ENCODE results near the gene MAPK7. TPM values are rescaled to one million over a fixed set of nuclear protein-coding genes. Genes with fewer than 3 reads are reported as not detected.
A peak's percentile ranks its signal among the peaks of the same experiment; 100 is the strongest.

The MAPK7 gene
- total RNA-seq, 2 experiments from 2014 or later = 25.1 to 27.1 TPM

- ATAC-seq (no peak), DNase-seq (no peak)
- Mint-ChIP-seq H3K36me3 (ENCODE audit: low read depth) (peaks cover 15% of the 10 kb centered on the region), H3K4me1 (ENCODE audit: low read depth) (peaks cover 14% of the 10 kb centered on the region), H3K4me3 (no peak overlapping the region), H3K9me3 (no peaks in the 10 kb centered on the region), H3K27ac (no peak overlapping the region), H3K27me3 (no peaks in the 10 kb centered on the region)
- intact Hi-C loops (cut with micrococcal nuclease) = no loop called here
- TF ChIP-seq CTCF (IDR thresholded peaks at IDR 0.05) = no peak
- CTCF ChIA-PET = interaction anchor here (1.0 to 1.3 kb wide), 2 partner anchors 23 to 43 kb away, joined by 3 to 4 read pairs; partner anchors contain the start of gene B9D1
- POLR2A ChIA-PET = interaction anchor here (0.7 kb wide), 1 partner anchor 21 kb away, joined by 3 read pairs; no protein-coding TSS in a partner anchor
Measured at GRCh38 chr17:19385521-19385983, 7.3 kb downstream of the MAPK7 start.

- Mint-ChIP-seq H3K4me3 (no peak overlapping the region), H3K27me3 (no peaks in the 10 kb centered on the region), H3K9me3 (no peaks in the 10 kb centered on the region), H3K27ac (no peak overlapping the region), H3K4me1 (ENCODE audit: low read depth) (peaks cover 14% of the 10 kb centered on the region), H3K36me3 (ENCODE audit: low read depth) (peaks cover 9% of the 10 kb centered on the region)
- DNase-seq (no peak), ATAC-seq (peak; percentile 45)
- intact Hi-C loops (cut with micrococcal nuclease) = no loop called here
- ChIA-PET CTCF (no interaction called here), POLR2A (no interaction called here)
- TF ChIP-seq CTCF (IDR thresholded peaks at IDR 0.05) = no peak
Measured at GRCh38 chr17:19386051-19386929, 8.0 kb downstream of the MAPK7 start.

GRCh38 chr17:19386974-19387920 is 8.9 kb downstream of the MAPK7 start, which contains the start of gene MFAP4:
TSS of gene MFAP4 (minus strand) at chr17:19387190. CDS start at chr17:19387155, 35 bp downstream.
- no peak within 1 kb of the TSS for H3K4me3 Mint-ChIP-seq
- no peak for TF ChIP-seq CTCF (IDR thresholded peaks at IDR 0.05)
- intact Hi-C loops (cut with micrococcal nuclease) = no loop called here
- H3K27me3 Mint-ChIP-seq = no peaks in the 10 kb centered on the region
- H3K4me1 Mint-ChIP-seq (ENCODE audit: low read depth) = peaks cover 14% of the 10 kb centered on the region
- CTCF ChIA-PET = no interaction called here
- ATAC-seq (peak; percentile 60), DNase-seq (peak; percentile 37)
- H3K27ac Mint-ChIP-seq = peak within 1 kb of the TSS; percentile 73
- H3K9me3 Mint-ChIP-seq = no peaks in the 10 kb centered on the region
- POLR2A ChIA-PET = no interaction called here
- H3K36me3 Mint-ChIP-seq (ENCODE audit: low read depth) = peaks cover 6% of the 10 kb centered on the region

GRCh38 chr17:19387921-19388521 is 9.7 kb downstream of the MAPK7 start:
- Mint-ChIP-seq H3K4me1 (ENCODE audit: low read depth) (peaks cover 14% of the 10 kb centered on the region), H3K9me3 (no peaks in the 10 kb centered on the region), H3K27me3 (no peaks in the 10 kb centered on the region), H3K4me3 (no peak overlapping the region), H3K27ac (peak overlapping the region; percentile 73), H3K36me3 (ENCODE audit: low read depth) (peaks cover 6% of the 10 kb centered on the region)
- intact Hi-C loops (cut with micrococcal nuclease) = no loop called here
- TF ChIP-seq CTCF (IDR thresholded peaks at IDR 0.05) = no peak
- DNase-seq = no peak
- ChIA-PET CTCF (interaction anchor here (2.0 kb wide), 1 partner anchor 59 kb away, joined by 7 read pairs; no protein-coding TSS in a partner anchor), POLR2A (interaction anchor here (1.1 kb wide), 1 partner anchor 8 kb away, joined by 4 read pairs; no protein-coding TSS in a partner anchor)
- ATAC-seq = no peak
